Testis (tissue), 2 donors: Measurements from ENCODE around the gene IGF1R.

Experiments
- CTCF ChIP-seq, 3 experiments: fragments of 450-650 bp in 2 of 3; fragments of 200-600 bp in 1 of 3; sonication (generic) in 1 of 3; IDR thresholded peaks; one replicate each; pipeline ENCODE4 v1.5.1; 2016 to 2019; ENCODE audit warnings: antibody characterized with exemption in 3 of 3, mild to moderate bottlenecking in 2 of 3, moderate library complexity in 1 of 3
- POLR2A ChIP-seq: fragments of 450-650 bp; IDR thresholded peaks from one replicate; pipeline ENCODE4 v1.6.1; 2017; ENCODE audit warnings: antibody characterized with exemption, mild to moderate bottlenecking, moderate library complexity

DNA sequence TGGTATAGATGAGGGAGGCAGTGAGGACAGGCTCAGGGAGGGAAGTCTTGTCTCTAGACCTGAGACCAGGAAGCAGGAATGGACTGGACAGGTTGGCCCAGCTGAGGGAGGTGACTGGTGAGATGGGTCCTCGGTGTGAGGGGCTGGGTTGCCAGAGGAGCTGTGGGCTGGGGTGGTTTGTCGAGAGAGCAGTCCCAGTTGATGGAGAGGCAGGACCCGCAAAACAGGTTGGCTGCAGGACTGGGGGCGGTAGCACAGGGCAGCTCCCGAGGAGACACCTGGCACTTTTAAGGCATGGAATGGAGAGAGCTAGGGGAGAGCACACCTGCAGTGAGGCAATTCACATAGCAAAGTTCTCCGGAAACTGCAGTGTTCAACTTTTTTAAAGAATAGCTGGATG, 14.7 kb downstream of the IGF1R start:
- TF ChIP-seq CTCF (IDR thresholded peaks at IDR 0.05) (no peak), POLR2A (no peak)
